Endothelial cell of umbilical vein (primary cell): ENCODE data around the gene CTNND2. TPM values are rescaled to one million over a fixed set of nuclear protein-coding genes. Genes with fewer than 3 reads are reported as not detected.
"Not testable (repeated sequence)": the region's sequence is repeated elsewhere in the genome, so short reads cannot be mapped to it uniquely, and the experiment has no call there.

Experiments
- BruUV-seq: library from RNA; stranded (reverse); fragments of 400-500 nt; replicated peaks from 2 replicates; lab custom pipeline; 2021; lab: Mats Ljungman, UMichigan
- CTCF ChIA-PET: fragments of 300-600, 350-600 bp; sonication (Branson Sonifier 250); formaldehyde crosslinking; loops from one replicate; lab custom pipeline; 2021; ENCODE audit warnings: antibody characterized with exemption, inconsistent platforms; lab: Charles Lee
- POLR2A ChIA-PET: fragments of 300-600, 350-600 bp; sonication (Branson Sonifier 250); formaldehyde crosslinking; loops from one replicate; lab custom pipeline; 2021; ENCODE audit warnings: antibody characterized with exemption, inconsistent platforms; lab: Charles Lee
- DNase-seq: peaks from one replicate; pipeline ENCODE4 v3.0.0-alpha.2; 2011; ENCODE audit warnings: low read depth, low spot score
- FAIRE-seq: peaks from 2 replicates; lab custom pipeline; 2011; peaks lifted over from hg19 to GRCh38; lab: Jason Lieb, UNC
- H2AFZ ChIP-seq: 2 replicates; pipeline ENCODE4 v1.6.0; 2012; ENCODE audit warnings: low read depth, low read length, control low read depth, inconsistent platforms
- H3K27ac ChIP-seq: 2 replicates; pipeline ENCODE4 v1.5.1; 2011; ENCODE audit warnings: low read depth, mild to moderate bottlenecking, control low read depth, low read length, moderate library complexity; ENCODE audit not compliant: insufficient read depth
- H3K27me3 ChIP-seq, 2 experiments: 2 replicates each; pipeline versions ENCODE4 v1.6.0 to v1.6.1; 2011; ENCODE audit warnings: low read length in 2 of 2, mixed read lengths in 1 of 2; ENCODE audit not compliant: control insufficient read depth in 2 of 2, insufficient read depth in 2 of 2
- H3K36me3 ChIP-seq, 2 experiments: 2 replicates in 1 of 2; 3 replicates in 1 of 2; pipeline ENCODE4 v1.5.1; 2011; ENCODE audit warnings: low read length in 2 of 2, mild to moderate bottlenecking in 1 of 2, moderate library complexity in 1 of 2; ENCODE audit not compliant: control insufficient read depth in 2 of 2, insufficient read depth in 2 of 2; ENCODE audit errors: extremely low read depth in 1 of 2
- H3K4me1 ChIP-seq: 3 replicates; pipeline ENCODE4 v1.5.1; 2011; ENCODE audit warnings: mild to moderate bottlenecking, low read length; ENCODE audit not compliant: control insufficient read depth, insufficient read depth; ENCODE audit errors: extremely low read depth
- H3K4me2 ChIP-seq: 2 replicates; pipeline ENCODE4 v1.6.1; 2011; ENCODE audit warnings: low read length, control low read depth, mixed read lengths; ENCODE audit not compliant: insufficient read depth
- H3K4me3 ChIP-seq, 3 experiments: fragments of 200-600 bp in 1 of 3; sonication (generic), shearing (Covaris generic) in 1 of 3; replicated peaks in 1 of 3; 2 replicates each; pipeline ENCODE4 v1.5.1; 2011 to 2016; ENCODE audit warnings: control low read depth in 3 of 3, low read length in 3 of 3, mild to moderate bottlenecking in 2 of 3, inconsistent platforms in 1 of 3, low read depth in 1 of 3, moderate library complexity in 1 of 3; ENCODE audit not compliant: insufficient read depth in 1 of 3
- H3K79me2 ChIP-seq: 2 replicates; pipeline ENCODE4 v1.6.0; 2012; ENCODE audit warnings: low read length, inconsistent platforms; ENCODE audit not compliant: control insufficient read depth, insufficient read depth
- H3K9ac ChIP-seq: replicated peaks from 2 replicates; pipeline ENCODE3; 2011; ENCODE audit warnings: low read length, control low read depth; ENCODE audit not compliant: insufficient read depth; ENCODE audit errors: extremely low read depth
- H3K9me1 ChIP-seq: replicated peaks from 3 replicates; pipeline ENCODE4 v1.6.0; 2011; ENCODE audit warnings: mild to moderate bottlenecking, low read length; ENCODE audit not compliant: control insufficient read depth, insufficient read depth; ENCODE audit errors: extremely low read depth
- H3K9me3 ChIP-seq: replicated peaks from 2 replicates; pipeline ENCODE4 v1.5.1; 2012; ENCODE audit warnings: low read length, inconsistent platforms; ENCODE audit not compliant: control insufficient read depth, insufficient read depth
- H4K20me1 ChIP-seq: replicated peaks from 2 replicates; pipeline ENCODE3; 2011; ENCODE audit warnings: mild to moderate bottlenecking, low read length; ENCODE audit not compliant: control insufficient read depth, insufficient read depth; ENCODE audit errors: extremely low read depth
- EZH2 ChIP-seq: IDR thresholded peaks from 2 replicates; pipeline ENCODE4 v1.6.1; 2012; ENCODE audit warnings: borderline replicate concordance, low read depth, mild to moderate bottlenecking, moderate library complexity, low read length, inconsistent platforms; ENCODE audit not compliant: severe bottlenecking
- FOS ChIP-seq: IDR thresholded peaks from 2 replicates; pipeline ENCODE4 v1.6.1; 2011; ENCODE audit warnings: mild to moderate bottlenecking, low read length, moderate library complexity, borderline replicate concordance; ENCODE audit not compliant: insufficient read depth
- GATA2 ChIP-seq: IDR thresholded peaks from 2 replicates; pipeline ENCODE4 v1.7.0; 2011; ENCODE audit warnings: low read depth, mild to moderate bottlenecking, moderate library complexity, mixed read lengths, low read length; ENCODE audit not compliant: insufficient read length, insufficient read depth
- JUN ChIP-seq: IDR thresholded peaks from 2 replicates; pipeline ENCODE4 v1.6.1; 2011; ENCODE audit warnings: borderline replicate concordance, low read depth; ENCODE audit not compliant: insufficient read length, insufficient read depth
- MAX ChIP-seq: IDR thresholded peaks from 2 replicates; pipeline ENCODE4 v1.6.1; 2011; ENCODE audit not compliant: insufficient read depth, insufficient read length
- MYC ChIP-seq: IDR thresholded peaks from one replicate; pipeline ENCODE4 v1.6.1; 2011; ENCODE audit warnings: mild to moderate bottlenecking, low read depth, low read length
- POLR2A ChIP-seq: IDR thresholded peaks from 2 replicates; pipeline ENCODE4 v1.6.1; 2012; ENCODE audit warnings: low read depth, mild to moderate bottlenecking, control low read depth, low read length
- POLR2AphosphoS5 ChIP-seq: IDR thresholded peaks from 2 replicates; pipeline ENCODE4 v1.6.1; 2012; ENCODE audit warnings: low read depth, mild to moderate bottlenecking, control low read depth, low read length, moderate library complexity; ENCODE audit not compliant: insufficient read depth
- dilution Hi-C: fragments of 300-500 bp; cut with MboI; formaldehyde crosslinking; loops from one replicate; pipeline ENCODE4 v1.15.0; 2019; ENCODE audit warnings: low sequenced_read_pairs; ENCODE audit not compliant: extremely low pct_ligation_motif_present
- intact Hi-C: fragments of 100-400 bp; cut with micrococcal nuclease; formaldehyde crosslinking; loops from one replicate; pipeline ENCODE4 v1.10.0; 2022
- polyA plus RNA-seq, 4 experiments: library from polyadenylated mRNA; depleted of rRNA in 3 of 4; stranded (reverse) in 3 of 4; unstranded in 1 of 4; fragments of >200 nt; gene quantifications; 2 replicates each; pipeline versions ENCODE4 v1.2.1 to v1.2.3, GENCODE V29; 2011 to 2012; ENCODE audit warnings: missing spikeins in 1 of 4
- total RNA-seq: library from RNA; stranded (reverse); gene quantifications from 2 replicates; pipeline ENCODE4 v1.2.3, GENCODE V29; 2021
- TF ChIP-seq, protein P1 (sequence below), 2 donors: IDR thresholded peaks; 1 replicate in 1 of 2; 2 replicates in 1 of 2; pipeline ENCODE4 v1.5.1; 2011; ENCODE audit warnings: low read length in 2 of 2, mild to moderate bottlenecking in 2 of 2, moderate library complexity in 2 of 2, control low read depth in 1 of 2, inconsistent platforms in 1 of 2, low read depth in 1 of 2; ENCODE audit not compliant: insufficient read depth in 1 of 2; ENCODE audit errors: extremely low read depth in 1 of 2

CTNND2 gene
- total and polyA plus RNA-seq, 2 donors (not counting 3 experiments of a cell fraction or from before 2014, with no cell fraction given) = not detected

DNA sequence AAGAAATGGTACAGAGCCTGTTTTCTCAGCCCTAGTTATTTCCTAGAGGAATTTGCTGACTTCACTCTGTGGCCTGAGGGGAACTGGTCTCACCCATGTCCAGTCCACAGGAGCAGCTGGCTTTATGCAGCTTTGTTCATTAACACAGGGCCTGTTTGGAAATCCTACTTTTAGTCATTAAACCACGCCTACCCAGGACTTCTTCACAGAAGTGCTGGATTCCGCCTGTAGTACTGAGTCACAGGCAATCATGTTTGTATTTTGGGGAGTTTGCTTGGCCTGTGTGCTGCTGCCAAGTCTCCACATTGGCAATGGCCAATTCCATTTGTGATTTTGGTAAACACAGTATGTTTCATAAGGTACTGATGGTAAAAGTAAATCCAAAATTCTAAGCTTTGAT, 52.8 kb downstream of the CTNND2 start:
- no TSS peak for BruUV-seq

DNA sequence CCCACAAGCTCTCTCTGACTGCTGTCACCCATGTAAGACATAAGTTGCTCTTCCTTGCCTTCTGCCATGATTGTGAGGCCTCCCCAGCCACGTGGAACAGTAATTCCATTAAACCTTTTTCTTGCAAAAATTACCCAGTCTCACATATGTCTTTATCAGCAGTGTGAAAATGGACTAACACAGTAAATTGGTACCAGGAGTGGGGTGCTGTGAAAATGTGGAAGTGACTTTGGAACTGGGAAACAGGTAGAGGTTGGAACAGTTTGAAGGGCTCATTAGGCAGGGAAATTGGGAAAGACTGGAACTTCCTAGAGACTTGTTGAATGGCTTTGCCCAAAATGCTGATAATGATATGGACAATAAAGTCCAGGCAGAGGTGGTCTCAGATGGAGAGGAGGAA, 75.7 kb downstream of the CTNND2 start:
- POLR2A ChIA-PET, FAIRE-seq, H3K4me2 ChIP-seq, H3K79me2 ChIP-seq, H3K27me3 ChIP-seq, H3K27ac ChIP-seq, CTCF ChIA-PET, intact Hi-C loops, H3K9ac ChIP-seq, dilution Hi-C loops, H3K4me3 ChIP-seq, H3K9me1 ChIP-seq, BruUV-seq, DNase-seq, H3K4me1 ChIP-seq, H3K9me3 ChIP-seq, H2AFZ ChIP-seq, H4K20me1 ChIP-seq, H3K36me3 ChIP-seq: not testable (repeated sequence)

More for the DNA sequence above, 52.8 kb downstream of the CTNND2 start:
- TF ChIP-seq MAX (no peak), POLR2AphosphoS5 (no peak), EZH2 (no peak), POLR2A (no peak), GATA2 (no peak), JUN (no peak), MYC (no peak), FOS (no peak)
- TF ChIP-seq, protein P1, sequence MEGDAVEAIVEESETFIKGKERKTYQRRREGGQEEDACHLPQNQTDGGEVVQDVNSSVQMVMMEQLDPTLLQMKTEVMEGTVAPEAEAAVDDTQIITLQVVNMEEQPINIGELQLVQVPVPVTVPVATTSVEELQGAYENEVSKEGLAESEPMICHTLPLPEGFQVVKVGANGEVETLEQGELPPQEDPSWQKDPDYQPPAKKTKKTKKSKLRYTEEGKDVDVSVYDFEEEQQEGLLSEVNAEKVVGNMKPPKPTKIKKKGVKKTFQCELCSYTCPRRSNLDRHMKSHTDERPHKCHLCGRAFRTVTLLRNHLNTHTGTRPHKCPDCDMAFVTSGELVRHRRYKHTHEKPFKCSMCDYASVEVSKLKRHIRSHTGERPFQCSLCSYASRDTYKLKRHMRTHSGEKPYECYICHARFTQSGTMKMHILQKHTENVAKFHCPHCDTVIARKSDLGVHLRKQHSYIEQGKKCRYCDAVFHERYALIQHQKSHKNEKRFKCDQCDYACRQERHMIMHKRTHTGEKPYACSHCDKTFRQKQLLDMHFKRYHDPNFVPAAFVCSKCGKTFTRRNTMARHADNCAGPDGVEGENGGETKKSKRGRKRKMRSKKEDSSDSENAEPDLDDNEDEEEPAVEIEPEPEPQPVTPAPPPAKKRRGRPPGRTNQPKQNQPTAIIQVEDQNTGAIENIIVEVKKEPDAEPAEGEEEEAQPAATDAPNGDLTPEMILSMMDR (IDR thresholded peaks at IDR 0.05; ENCODE audit: extremely low read depth in 1 of 2, insufficient read depth in 1 of 2, low read depth in 1 of 2, low read length in 2 of 2) = no peak
- peaks cover 4% of the 10 kb centered on the region for H3K9me3 ChIP-seq
- CTCF ChIA-PET = no interaction called here
- no peak overlapping the region for H3K4me3 ChIP-seq
- POLR2A ChIA-PET = no interaction called here
- intact Hi-C loops = no loop called here
- no peak overlapping the region for H3K27ac ChIP-seq
- no peak overlapping the region for H2AFZ ChIP-seq
- H3K27me3 ChIP-seq = no peaks in the 10 kb centered on the region
- no peaks in the 10 kb centered on the region for H3K36me3 ChIP-seq
- H3K9me1 ChIP-seq = no peaks in the 10 kb centered on the region
- H3K79me2 ChIP-seq = no peaks in the 10 kb centered on the region
- H3K4me2 ChIP-seq = no peak overlapping the region
- no peak overlapping the region for H3K9ac ChIP-seq
- no peaks in the 10 kb centered on the region for H4K20me1 ChIP-seq
- FAIRE-seq = no peak
- no peak for DNase-seq
- dilution Hi-C loops = no loop called here
- no peaks in the 10 kb centered on the region for H3K4me1 ChIP-seq
